Kidney epithelial cell (primary cell): ENCODE data around the gene AEN. TPM values are rescaled to one million over a fixed set of nuclear protein-coding genes. Genes with fewer than 3 reads are reported as not detected.

Experiments used
- DNase-seq: peaks from one replicate; pipeline ENCODE4 v3.0.0-alpha.2; 2010; ENCODE audit warnings: low read depth
- H3K27me3 ChIP-seq: 2 replicates; pipeline ENCODE4 v1.6.0; 2011; ENCODE audit warnings: low read length; ENCODE audit not compliant: control insufficient read depth, insufficient read depth
- H3K36me3 ChIP-seq: 2 replicates; pipeline ENCODE4 v1.5.1; 2011; ENCODE audit warnings: low read length; ENCODE audit not compliant: control insufficient read depth, insufficient read depth
- H3K4me3 ChIP-seq: 2 replicates; pipeline ENCODE4 v1.5.1; 2011; ENCODE audit warnings: low read depth, mild to moderate bottlenecking, control low read depth, low read length
- total RNA-seq: library from RNA; depleted of rRNA; stranded (reverse); fragments of >200 nt; gene quantifications from 2 replicates; pipeline ENCODE4 v1.2.3, GENCODE V29; 2015
- TF ChIP-seq, protein P1 (sequence below): IDR thresholded peaks from 2 replicates; pipeline ENCODE4 v1.5.1; 2011; ENCODE audit warnings: mild to moderate bottlenecking, moderate library complexity, low read length, control low read depth, inconsistent platforms; ENCODE audit not compliant: insufficient read depth, poor library complexity, severe bottlenecking

AEN gene
- total RNA-seq, 1 donor from 2014 or later: 78.7 TPM

- Histone ChIP-seq H3K27me3 (no peaks in the 10 kb centered on the region), H3K4me3 (no peak overlapping the region), H3K36me3 (no peaks in the 10 kb centered on the region)
- no peak for DNase-seq
- TF ChIP-seq, protein P1, sequence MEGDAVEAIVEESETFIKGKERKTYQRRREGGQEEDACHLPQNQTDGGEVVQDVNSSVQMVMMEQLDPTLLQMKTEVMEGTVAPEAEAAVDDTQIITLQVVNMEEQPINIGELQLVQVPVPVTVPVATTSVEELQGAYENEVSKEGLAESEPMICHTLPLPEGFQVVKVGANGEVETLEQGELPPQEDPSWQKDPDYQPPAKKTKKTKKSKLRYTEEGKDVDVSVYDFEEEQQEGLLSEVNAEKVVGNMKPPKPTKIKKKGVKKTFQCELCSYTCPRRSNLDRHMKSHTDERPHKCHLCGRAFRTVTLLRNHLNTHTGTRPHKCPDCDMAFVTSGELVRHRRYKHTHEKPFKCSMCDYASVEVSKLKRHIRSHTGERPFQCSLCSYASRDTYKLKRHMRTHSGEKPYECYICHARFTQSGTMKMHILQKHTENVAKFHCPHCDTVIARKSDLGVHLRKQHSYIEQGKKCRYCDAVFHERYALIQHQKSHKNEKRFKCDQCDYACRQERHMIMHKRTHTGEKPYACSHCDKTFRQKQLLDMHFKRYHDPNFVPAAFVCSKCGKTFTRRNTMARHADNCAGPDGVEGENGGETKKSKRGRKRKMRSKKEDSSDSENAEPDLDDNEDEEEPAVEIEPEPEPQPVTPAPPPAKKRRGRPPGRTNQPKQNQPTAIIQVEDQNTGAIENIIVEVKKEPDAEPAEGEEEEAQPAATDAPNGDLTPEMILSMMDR: no peak
These were observed 23.6 kb downstream of the AEN start for GRCh38 chr15:88644741-88645140.

DNA sequence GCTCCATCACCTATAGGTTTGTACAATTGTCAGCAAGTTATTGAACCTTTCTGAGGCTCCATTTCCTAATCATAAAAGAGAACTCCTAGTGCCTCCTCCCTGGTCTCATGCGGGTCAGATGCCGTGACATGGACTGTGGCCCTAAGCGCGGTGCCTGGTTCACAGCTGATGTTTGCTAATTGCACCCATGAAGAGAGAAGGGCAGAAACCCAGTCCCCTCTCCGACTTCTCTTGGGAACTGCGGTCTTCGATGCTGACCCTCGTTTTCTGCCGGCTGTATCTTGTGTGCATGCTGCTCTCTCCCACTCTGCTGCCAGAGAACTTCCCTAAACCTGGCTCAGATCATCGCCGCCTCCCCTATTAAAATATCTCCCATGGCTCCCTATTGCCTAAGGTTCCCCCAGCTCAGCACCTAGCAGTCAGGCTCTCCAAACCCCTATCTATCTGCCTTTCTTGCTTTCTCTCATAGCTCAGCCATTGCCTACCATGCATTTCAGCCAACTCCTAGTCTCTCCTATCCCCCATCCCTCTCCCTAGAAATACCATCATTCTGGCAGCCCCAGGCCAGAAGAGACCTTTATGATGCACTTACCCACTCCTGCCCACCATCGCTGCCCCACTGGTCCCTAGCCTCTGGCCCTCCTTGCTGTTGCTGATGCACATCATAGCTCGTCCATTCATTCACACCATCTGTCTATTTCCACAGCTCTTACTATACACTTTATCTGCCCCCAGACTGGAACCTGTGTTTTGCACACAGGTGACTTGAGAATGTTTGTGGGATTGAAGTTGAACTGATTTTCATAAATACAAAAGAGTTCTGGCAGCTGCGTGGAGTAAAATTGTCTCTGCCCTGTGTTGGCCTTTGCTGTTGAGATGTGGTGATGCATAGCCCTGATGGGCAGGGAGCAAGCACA, 24.3 kb downstream of the AEN start:
- TF ChIP-seq, protein P1: no peak
- Histone ChIP-seq H3K4me3 (no peak overlapping the region), H3K36me3 (no peaks in the 10 kb centered on the region), H3K27me3 (no peaks in the 10 kb centered on the region)
- no peak for DNase-seq

DNA sequence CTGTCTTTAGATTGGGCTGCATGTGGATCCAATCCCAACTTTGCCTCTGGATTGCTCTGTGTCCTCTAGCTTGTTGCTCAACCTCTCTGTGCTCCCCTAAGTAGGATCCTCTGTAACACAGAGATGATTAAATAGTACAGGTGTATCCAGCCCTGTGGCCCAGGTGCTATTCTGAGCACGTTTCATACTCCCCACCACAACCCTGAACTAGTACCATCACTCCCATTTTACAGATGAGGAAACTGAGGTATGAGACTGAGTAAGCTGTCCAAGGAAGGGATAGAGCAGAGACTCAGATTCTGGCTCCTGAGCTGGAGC, 24.9 kb downstream of the AEN start:
- Histone ChIP-seq H3K36me3 (no peaks in the 10 kb centered on the region), H3K27me3 (no peaks in the 10 kb centered on the region), H3K4me3 (no peak overlapping the region)
- TF ChIP-seq, protein P1: no peak
- DNase-seq: no peak

- no peak for DNase-seq
- H3K36me3 ChIP-seq: no peaks in the 10 kb centered on the region
- H3K27me3 ChIP-seq: no peaks in the 10 kb centered on the region
- no peak overlapping the region for H3K4me3 ChIP-seq
- TF ChIP-seq, protein P1: no peak
These were observed 25.8 kb downstream of the AEN start for GRCh38 chr15:88646951-88647350.

DNA sequence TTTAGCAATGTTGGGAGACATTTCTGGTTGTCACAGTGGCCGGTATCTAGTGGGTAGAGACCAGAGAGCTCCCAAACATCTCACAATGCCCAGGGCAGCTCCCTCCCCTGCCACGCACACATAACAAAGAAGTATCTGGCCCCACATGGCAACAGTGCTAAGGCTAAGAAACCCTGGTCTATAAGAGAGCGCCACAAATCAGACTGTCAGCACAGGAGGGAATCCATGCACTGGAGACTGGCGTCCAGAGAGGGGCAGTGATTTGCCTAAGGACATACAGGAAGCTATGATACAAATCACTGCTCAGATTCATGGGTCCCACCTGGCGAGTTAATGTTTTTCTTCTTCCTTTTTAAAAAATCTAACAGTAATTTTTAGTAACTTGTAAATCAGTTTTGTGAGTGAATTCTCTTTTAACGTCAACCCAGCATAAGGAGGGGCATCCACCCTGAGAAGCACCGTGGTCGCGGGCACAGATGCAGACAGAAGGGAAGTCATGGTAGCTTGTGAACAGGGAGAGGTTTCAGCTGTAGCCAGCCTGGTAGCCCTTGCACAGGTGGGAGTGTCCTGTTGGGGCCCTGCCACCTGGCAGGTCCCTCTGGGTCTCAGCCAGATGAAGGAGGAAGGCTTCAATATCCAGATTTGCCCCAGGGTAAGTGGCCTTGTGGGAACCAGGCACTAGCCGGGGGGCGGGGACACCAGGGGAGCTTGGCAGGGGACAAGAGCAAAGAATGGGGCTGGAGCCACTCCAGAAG, 26.4 kb downstream of the AEN start:
- no peak overlapping the region for H3K4me3 ChIP-seq
- H3K36me3 ChIP-seq: no peaks in the 10 kb centered on the region
- no peaks in the 10 kb centered on the region for H3K27me3 ChIP-seq
- TF ChIP-seq, protein P1: no peak
- DNase-seq: no peak
